Measurements from ENCODE around the gene ETV3.

GRCh38 chr1:157146244-157146643 lies 8.0 kb upstream of the ETV3 start:
- TF ChIP-seq CTCF (IDR thresholded peaks at IDR 0.05) (no peak), EZH2 (IDR thresholded peaks at IDR 0.05) (no peak), EZH2phosphoT487 (IDR thresholded peaks at IDR 0.05) (no peak)
